Dermis blood vessel endothelial cell (primary cell): ENCODE measurements around the gene NTPCR. TPM values are rescaled to one million over a fixed set of nuclear protein-coding genes. Genes with fewer than 3 reads are reported as not detected.

Experiments
- DNase-seq: peaks from one replicate; pipeline ENCODE4 v3.0.0; 2010
- total RNA-seq: library from RNA; depleted of rRNA; stranded (reverse); fragments of >200 nt; gene quantifications from 2 replicates; pipeline ENCODE4 v1.2.3, GENCODE V29; 2014

Gene NTPCR
- total RNA-seq, 1 donor from 2014 or later, result 14.8 TPM

- no peak for DNase-seq
These were observed 61.6 kb downstream of the NTPCR start for GRCh38 chr1:233012021-233012420.

- no peak for DNase-seq
These were observed 65.6 kb downstream of the NTPCR start for GRCh38 chr1:233015965-233016364.

- DNase-seq, result no peak
These were observed 66.4 kb downstream of the NTPCR start for GRCh38 chr1:233016798-233017197.

- DNase-seq, result no peak
These were observed 68.7 kb downstream of the NTPCR start for GRCh38 chr1:233019083-233019482.

GRCh38 chr1:233019778-233020325, 69.4 kb downstream of the NTPCR start:
- DNase-seq, result no peak

- peak; percentile 8 for DNase-seq
These were observed 70.0 kb downstream of the NTPCR start for GRCh38 chr1:233020426-233020825.

- no peak for DNase-seq
These were observed 71.8 kb downstream of the NTPCR start for GRCh38 chr1:233022246-233022645.

GRCh38 chr1:233024199-233024598, 73.8 kb downstream of the NTPCR start:
- no peak for DNase-seq

- DNase-seq, result peak; percentile 64
These were observed 74.7 kb downstream of the NTPCR start for GRCh38 chr1:233025157-233025556.

- DNase-seq, result no peak
These were observed 75.2 kb downstream of the NTPCR start for GRCh38 chr1:233025567-233025966.

GRCh38 chr1:233027046-233027445, 76.6 kb downstream of the NTPCR start:
- no peak for DNase-seq

- no peak for DNase-seq
These were observed 81.1 kb downstream of the NTPCR start for GRCh38 chr1:233031521-233031920.

GRCh38 chr1:233032916-233033315, 82.5 kb downstream of the NTPCR start:
- DNase-seq, result no peak

GRCh38 chr1:233033361-233033760, 83.0 kb downstream of the NTPCR start:
- no peak for DNase-seq

Other genes starting within 250 kb of the NTPCR start
- 1.2 and 1.7 TPM in 2 replicates for gene MAP10, start 145.2 kb upstream of the NTPCR start, total RNA-seq